GM19328 (cell line): ENCODE data around the gene CTDSP1.

Source experiments
- ATAC-seq: cut with Tn5 transposase; IDR thresholded peaks from one replicate; pipeline ENCODE4 v1.9.1; 2021; ENCODE audit warnings: mild to moderate bottlenecking, moderate library complexity; ENCODE audit not compliant: unreplicated experiment

Gene CTDSP1

DNA sequence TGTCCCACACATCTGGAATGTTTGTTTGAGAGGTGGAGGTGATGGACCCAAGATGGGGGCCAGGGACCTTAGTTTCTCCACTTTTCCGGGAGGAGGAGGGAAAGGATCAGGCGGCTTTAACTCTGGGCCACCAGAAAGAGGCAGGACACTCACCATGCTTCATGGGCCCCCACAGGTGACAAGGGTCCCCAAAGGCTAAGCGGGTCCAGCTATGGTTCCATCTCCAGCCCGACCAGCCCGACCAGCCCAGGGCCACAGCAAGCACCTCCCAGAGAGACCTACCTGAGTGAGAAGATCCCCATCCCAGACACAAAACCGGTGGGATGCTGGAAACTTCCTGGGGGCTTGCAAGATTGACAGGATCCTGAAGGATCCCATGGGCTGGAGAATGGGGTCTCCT is 16.9 kb upstream of the CTDSP1 start:
- ATAC-seq = no peak

DNA sequence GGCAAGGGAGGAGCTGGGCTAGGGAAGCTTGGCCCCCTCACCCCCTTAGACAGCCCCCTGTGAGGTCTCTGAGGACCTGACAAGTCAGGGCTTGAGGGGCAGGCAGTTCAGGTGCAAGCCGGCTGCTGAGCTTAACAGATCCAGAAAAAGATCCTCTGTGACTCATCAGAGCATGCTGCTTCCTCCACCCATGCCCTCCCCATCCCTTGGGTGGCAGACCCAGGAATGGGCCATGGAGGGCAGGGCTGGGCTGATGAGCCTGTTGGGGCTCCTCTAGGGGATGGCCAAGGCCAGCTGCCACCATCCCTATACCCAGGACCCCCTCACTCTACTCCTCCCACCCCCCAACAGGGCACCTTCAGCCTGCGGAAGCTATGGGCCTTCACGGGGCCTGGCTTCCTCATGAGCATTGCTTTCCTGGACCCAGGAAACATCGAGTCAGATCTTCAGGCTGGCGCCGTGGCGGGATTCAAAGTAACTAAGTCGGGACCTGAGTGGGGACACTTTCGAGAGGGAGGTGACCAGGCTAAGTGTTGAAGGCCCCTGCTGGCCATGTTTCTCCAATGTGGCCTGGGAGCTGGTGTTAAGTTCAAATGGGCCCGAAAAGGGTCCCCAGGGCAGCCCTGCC is 15.7 kb upstream of the CTDSP1 start:
- ATAC-seq = no peak

DNA sequence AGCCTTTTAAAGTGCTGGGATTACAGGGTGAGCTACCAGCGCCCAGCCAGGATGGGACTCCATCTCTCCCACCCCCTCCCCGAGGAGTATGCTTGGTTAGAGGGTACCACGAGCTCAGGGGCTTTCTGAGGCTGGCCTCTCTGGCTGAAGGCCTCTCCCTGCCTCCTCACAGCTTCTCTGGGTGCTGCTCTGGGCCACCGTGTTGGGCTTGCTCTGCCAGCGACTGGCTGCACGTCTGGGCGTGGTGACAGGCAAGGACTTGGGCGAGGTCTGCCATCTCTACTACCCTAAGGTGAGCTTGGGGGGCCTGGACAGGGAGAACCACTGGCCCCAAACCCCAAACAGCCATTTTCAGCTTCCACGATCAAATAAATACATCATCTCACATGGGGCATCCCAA is 14.7 kb upstream of the CTDSP1 start:
- ATAC-seq = no peak

DNA sequence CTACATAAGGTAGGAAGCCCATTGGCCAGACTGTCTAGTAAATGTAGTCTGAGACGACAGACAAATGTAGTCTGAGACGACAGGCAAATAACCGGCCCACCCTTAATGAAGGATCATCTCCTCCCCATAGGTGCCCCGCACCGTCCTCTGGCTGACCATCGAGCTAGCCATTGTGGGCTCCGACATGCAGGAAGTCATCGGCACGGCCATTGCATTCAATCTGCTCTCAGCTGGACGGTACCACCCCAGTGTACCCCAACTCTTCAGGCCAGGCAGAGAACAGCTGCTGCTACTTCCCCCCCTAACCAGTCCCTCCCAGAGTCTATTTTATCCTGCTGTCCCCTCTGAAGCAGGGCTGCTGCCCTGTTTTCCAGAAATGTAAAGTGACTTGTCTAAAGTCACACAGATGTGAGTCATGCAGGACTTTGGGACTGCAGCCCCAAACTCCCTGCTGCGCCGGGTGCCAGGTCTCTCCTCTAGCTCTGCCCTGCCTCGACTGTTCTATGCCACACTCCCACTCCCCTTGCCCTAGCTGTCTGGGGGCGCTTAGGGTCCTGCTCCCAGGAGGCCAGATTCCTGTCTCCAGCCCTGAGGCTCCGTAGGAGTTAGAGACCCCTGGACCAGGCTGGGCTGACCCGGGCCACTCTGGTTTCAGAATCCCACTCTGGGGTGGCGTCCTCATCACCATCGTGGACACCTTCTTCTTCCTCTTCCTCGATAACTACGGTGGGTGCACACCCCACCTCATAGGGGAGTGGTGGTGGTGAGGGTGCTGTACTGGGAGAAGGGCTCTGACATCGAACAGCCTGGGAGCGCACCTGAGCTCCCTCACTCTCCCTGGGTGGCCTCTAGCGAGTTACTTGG is 12.9 kb upstream of the CTDSP1 start:
- ATAC-seq = no peak

DNA sequence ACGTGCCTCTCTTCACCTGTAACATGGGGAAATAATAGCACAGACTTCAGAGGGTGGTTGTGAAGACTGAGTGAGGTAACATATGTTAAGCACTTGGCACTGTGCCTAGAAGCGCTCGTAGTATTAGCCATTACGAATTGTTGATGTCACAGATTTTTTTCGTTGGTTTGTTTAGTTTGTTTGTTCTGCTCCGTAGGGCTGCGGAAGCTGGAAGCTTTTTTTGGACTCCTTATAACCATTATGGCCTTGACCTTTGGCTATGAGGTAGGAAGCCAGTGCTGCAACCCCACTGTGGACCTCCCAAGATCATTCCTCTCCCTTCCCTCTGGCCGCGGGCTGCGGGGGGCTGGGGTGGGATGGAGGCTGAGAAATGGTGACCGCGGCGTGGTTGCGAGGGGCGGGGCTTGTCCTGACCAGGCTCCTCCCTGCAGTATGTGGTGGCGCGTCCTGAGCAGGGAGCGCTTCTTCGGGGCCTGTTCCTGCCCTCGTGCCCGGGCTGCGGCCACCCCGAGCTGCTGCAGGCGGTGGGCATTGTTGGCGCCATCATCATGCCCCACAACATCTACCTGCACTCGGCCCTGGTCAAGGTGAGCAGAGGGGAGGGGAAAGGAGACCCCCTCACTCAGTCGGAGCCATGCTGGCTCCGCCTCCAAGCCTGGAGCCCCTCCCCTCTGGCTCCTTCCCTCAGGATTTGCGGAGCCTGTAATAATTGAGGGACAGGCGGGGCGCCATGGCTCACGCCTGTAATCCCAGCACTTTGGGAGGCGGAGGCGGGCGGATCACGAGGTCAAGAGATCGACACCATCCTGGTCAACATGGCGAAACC is 12.1 kb upstream of the CTDSP1 start:
- ATAC-seq = no peak

DNA sequence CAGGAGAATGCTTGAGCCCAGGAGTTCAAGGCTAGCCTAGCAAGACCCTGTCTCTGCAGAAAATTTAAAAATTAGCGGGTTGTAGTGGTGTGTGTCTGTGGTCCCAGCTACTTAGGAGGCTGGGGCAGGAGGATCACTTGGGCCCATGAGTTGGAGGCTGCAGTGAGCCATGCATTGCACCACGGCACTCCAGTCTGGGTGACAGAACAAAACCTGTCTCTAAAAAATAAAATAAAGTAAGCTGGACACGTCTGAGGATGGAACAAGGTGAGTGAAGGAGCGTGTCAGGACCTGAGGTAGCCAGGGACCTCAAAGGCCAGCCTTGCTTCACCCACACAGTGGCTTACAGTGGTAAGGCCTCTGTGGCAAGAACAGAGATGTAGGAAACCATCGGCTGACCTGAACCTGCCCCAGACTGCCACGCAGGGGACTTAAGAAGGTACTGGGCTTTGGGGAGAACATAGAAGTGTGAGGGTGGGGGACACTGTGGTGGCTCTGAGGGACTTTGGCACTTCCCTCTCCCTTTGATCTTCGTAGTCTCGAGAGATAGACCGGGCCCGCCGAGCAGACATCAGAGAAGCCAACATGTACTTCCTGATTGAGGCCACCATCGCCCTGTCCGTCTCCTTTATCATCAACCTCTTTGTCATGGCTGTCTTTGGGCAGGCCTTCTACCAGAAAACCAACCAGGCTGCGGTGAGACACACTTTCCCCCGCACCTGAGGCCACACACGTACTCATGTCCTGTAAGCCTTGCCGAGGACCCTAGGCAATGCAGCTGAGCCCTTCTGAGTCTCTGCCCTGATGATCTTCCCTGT is 10.1 kb upstream of the CTDSP1 start:
- no peak for ATAC-seq

DNA sequence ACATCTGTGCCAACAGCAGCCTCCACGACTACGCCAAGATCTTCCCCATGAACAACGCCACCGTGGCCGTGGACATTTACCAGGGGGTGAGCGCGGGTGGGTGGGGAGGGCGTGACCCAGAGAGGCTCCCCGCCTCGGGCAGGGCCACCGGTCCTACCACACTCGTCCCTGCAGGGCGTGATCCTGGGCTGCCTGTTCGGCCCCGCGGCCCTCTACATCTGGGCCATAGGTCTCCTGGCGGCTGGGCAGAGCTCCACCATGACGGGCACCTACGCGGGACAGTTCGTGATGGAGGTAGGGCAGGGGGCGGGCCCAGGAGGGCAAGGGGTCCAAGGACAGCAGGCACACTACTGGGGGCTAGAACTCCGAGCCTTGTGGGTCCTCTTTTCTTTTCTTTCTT is 8.5 kb upstream of the CTDSP1 start:
- ATAC-seq = no peak

DNA sequence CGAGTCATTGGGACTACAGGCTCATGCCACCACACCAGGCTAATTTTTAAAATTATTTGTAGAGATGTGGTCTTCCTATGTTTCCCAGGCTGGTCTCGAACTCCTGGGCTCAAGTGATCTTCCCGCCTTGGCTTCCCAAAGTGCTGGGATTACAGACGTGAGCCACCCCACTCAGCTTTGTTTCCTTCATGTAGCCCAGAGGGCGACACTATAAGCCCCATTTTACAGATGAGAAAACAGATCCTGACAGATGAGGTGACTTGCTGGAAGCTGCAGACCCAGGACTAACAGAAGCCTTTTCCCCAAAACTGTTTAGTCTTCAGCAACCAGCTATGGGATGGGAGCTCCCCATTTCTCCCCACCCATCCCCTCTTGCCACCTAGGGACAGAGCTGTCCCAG is 7.2 kb upstream of the CTDSP1 start:
- no peak for ATAC-seq

DNA sequence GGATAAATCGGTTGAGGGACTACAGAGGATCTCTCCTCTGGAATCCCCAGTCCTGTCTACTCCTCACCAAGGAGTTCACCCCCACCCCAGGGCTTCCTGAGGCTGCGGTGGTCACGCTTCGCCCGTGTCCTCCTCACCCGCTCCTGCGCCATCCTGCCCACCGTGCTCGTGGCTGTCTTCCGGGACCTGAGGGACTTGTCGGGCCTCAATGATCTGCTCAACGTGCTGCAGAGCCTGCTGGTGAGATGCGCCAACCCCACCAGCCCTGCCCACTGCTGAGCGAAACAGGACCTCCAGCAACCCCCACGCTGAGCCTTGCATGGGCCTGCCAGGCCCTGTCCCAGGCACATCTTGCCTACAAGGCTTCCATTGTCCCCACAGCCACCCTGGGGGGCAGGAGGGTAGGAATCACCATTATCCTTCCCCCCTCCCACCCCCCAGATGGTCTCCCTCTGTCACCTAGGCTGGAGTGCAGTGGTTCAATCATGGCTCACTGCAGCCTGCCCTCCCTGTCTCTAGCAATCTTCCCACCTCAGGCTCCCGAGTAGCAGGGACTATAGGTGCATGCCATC is 6.7 kb upstream of the CTDSP1 start:
- ATAC-seq = no peak

DNA sequence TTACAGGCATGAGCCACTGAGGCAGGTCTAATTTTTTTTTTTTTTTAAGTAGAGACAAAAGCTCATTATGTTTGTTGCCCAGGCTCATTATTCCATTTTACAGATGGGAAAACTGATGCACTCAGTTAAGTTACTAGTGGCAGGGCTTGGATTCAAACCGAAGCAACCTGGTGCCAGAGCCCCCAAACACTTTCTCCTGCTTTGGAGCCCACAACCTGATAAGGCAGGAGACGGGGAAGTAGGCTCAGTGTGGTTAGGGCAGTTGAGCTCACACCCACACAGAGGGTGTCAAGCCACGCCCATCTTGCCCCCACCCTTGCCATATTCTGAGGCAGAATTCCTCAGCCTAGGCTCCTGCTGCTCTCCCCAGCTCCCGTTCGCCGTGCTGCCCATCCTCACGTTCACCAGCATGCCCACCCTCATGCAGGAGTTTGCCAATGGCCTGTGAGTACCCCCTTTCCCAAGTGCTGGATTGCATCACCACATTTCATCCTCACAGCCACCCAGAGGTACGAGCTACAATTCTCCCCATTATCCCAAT is 5.8 kb upstream of the CTDSP1 start:
- no peak for ATAC-seq

DNA sequence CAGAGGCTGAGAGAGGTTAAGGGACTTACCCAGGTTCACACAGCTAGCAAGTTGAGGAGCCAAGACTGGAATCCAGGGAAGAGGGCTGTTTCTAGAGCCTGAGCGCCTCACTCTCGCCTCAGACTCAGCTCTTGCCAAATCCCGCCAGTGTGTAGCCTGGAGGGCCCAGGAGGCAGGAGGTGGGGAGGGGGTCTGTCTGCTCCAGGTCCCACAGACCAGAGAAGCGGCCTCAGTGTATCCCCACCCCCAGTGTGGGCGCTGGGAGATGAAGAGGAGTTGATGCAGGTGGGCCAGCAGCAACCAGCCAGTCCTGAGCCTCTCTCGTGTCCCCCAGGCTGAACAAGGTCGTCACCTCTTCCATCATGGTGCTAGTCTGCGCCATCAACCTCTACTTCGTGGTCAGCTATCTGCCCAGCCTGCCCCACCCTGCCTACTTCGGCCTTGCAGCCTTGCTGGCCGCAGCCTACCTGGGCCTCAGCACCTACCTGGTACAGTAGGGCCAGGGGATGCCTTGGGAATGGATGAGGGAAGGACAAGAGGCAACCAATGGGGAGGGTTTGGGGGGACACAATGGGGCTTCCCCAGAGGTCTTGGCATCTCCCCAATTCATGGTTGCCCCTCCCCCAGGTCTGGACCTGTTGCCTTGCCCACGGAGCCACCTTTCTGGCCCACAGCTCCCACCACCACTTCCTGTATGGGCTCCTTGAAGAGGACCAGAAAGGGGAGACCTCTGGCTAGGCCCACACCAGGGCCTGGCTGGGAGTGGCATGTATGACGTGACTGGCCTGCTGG is 5.2 kb upstream of the CTDSP1 start:
- no peak for ATAC-seq

DNA sequence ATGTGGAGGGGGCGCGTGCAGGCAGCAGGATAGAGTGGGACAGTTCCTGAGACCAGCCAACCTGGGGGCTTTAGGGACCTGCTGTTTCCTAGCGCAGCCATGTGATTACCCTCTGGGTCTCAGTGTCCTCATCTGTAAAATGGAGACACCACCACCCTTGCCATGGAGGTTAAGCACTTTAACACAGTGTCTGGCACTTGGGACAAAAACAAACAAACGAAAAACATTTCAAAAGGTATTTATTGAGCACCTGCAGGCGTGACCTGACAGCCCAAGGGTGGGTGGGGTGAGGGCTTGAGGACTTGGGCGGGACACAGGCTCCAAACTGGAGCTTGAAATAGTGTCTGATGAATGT is 4.6 kb upstream of the CTDSP1 start:
- no peak for ATAC-seq

DNA sequence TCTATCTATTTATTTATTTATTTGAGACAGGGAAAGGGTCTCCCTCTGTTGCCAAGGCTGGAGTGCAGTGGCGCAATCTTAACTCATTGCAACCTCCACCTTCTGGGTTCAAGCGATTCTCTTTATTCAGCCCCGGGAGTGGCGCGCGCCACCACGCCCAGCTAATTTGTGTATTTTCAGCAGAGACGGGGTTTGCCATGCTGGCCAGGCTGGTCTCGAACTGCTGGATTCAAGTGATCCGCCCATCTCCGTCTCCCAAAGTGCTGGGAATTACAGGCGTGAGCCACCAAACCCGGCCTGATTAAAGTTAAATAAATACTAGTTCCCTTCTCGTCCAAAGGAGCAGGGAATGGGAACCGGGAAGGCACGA is 4.2 kb upstream of the CTDSP1 start:
- ATAC-seq = no peak

DNA sequence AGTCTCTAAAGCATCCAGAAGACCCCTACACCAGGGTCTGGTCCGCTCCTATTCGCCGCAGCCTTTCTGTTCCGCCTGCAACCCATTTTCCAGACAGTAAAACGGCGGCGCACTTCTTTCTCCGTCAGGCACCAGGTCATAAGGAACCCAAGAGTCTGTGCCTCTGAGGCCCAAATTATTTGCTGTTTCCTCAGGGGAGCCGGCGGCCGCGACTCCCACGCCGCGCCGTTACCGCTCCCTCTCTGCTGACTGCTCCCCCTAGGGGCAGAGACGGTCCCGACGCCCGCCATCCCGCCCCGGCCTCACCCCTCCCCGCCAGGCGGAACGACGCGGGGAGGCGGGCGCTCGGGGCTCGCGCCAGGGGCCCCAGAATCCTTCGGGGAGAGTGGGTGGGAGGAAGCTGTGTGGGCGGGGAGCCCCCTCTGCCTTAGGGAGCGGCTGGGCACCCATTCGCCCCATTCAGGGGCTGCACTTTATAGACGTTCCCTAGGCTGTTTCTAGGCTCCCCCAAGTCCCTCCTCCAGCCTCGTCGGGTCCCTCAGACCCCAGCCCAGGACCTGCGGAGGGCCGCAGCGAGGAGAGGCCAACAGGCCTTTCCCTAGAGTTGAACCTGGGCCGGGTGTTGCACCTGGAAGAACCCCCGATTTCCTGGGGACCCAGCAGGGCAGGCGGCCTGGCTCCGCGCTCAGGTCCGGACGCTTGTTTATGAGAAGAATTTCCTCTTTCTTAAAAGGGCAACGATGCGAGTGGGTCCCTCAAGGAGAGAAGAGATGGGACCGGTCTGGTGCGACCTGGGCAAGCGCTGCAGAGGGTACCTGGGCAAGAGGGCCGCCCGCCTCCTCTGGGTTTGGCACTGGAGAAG is 3.6 kb upstream of the CTDSP1 start:
- ATAC-seq = peak; percentile 40

DNA sequence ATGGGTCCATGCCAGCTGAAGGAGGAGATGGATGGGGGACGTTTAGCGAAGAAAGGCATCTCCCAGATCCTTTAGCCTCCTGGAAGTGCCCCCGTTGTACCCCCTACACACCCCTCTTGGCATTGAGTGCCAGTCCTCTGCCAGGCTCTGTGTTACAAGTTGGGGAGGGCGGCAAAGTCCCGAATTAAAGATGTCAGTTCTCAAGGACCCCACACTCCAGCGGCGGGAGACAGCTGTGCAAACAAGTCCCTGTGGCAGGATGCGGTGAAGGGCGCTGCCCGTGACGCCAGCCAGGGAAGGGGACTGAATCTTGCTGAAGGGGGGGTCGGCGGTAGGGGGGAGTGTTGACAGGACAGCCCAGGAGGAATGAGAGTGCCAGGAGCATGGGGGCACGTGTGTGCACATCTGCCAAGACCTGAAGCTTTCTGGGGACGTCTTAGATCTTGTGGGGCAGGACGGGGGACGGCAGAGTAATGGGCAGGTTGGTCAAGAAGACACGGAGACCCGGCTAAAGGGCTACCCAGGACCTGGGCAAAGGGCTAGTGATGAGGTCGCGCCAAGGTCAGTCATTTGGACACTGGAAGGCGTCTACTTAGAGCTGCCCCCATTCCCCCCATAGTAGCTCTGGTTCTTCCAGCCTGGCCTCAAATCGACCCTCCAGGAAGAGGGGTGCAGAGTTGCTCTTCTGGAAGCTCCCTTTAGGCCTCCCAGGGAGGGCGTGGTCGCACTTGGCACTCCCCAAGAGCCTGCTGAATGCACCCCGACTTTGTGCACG is 2.8 kb upstream of the CTDSP1 start:
- ATAC-seq = no peak

DNA sequence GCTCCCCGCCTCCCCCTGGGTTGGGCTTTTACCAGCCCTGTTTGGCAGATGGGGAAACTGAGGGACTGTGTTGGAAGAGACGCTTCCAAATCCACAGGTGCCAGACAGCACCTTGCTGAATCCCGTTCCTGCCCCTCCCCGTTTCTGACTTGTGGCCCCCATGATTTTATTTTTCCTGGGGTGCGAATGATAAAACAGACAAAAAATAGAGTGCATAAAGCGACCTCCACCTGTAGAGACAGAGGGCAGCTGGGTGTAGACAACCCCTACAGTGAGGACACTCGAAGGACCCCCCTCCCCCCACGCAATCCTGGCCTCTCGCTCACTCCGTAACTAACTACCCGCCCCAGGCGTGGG is 2.2 kb upstream of the CTDSP1 start:
- ATAC-seq = no peak

DNA sequence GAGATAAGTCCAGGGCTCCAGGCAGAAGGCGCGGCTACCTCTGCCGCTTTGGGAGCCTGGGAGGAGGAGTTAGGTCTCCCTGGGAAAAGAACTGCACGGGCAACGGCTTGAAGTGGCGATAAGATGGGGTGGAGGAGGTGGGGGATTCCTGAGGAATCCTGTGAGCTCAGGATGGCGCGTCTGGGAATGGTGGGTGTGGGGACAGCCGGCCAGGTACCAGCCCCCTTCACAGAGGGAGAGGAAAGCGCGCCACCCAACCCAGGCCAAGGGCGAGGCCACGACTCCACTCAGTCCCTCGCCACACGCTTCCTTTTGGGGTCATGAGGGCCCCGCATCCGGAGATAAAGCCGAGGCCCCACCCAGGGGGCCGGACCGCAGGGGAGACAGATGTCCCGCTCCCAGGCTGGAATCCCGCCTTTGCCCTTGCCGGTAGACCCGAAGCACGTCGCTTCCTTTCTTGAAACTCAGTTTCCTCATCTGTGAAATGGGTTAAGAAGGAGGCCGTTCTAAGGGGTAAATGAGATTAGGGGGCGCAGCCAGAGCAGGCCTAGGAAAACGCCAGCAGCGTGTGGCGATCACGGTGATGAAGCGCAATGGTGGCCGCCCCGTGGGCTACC is 1.7 kb upstream of the CTDSP1 start:
- ATAC-seq = no peak
